ENCODE data around the gene ARMC7.

DNA sequence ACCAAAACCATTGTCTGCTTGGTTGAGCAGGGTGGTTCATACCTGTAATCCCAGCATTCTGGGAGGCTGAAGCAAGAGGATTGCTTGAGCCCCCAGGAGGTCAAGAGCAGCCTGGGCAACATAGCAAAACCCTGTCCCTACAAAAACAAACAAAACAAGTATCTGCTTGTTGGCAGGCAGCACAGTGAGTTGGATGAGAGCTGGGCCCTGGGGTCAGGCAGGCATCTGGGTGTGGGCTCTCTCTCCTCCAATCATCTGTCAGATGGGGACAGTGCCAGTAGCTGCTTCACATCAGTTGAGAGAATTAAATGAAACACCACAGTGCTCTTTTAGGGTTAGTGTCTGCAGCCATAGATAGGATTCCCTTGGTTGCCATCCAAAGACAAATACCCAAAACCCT is 5.8 kb downstream of the ARMC7 start:
- TF ChIP-seq EZH2 (optimal IDR thresholded peaks at IDR 0.05; ENCODE audit: low read depth, low read length) (no peak), CTCF (IDR thresholded peaks at IDR 0.05; ENCODE audit: low read length) (no peak)
